Naive thymus-derived CD8-positive, alpha-beta T cell (primary cell): ENCODE data around the gene BAHCC1. TPM values are rescaled to one million over a fixed set of nuclear protein-coding genes. Genes with fewer than 3 reads are reported as not detected.

Source experiments
- ATAC-seq, 2 donors: fragments of 150-1000 bp; cut with Tn5 transposase in 1 of 2; sonication (Bioruptor Pico), chemical (Tn5 transposase) in 1 of 2; 1 replicate in 1 of 2; 2 replicates in 1 of 2; pipeline ENCODE4 v1.10.0; 2021; ENCODE audit warnings: mild to moderate bottlenecking in 2 of 2, moderate library complexity in 2 of 2
- POLR2A ChIA-PET: fragments of 350-600 bp; sonication (Branson Sonifier 250); formaldehyde crosslinking; loops from one replicate; lab custom pipeline; 2021; ENCODE audit warnings: antibody characterized with exemption; lab: Charles Lee
- DNase-seq, 10 donors: peaks; one replicate each; pipeline versions ENCODE4 v3.0.0 to v3.0.0-alpha.2; 2020 to 2022
- H3K27ac Mint-ChIP-seq, 10 donors: one replicate each; pipeline ENCODE4 v1.8.0; 2020 to 2022; ENCODE audit warnings: mild to moderate bottlenecking in 10 of 10, mixed read lengths in 10 of 10, moderate library complexity in 4 of 10, inconsistent platforms in 1 of 10
- H3K27me3 Mint-ChIP-seq, 5 donors: one replicate each; pipeline ENCODE4 v1.8.0; 2021 to 2022; ENCODE audit warnings: mixed read lengths in 5 of 5
- H3K36me3 Mint-ChIP-seq, 3 donors: one replicate each; pipeline ENCODE4 v1.8.0; 2020 to 2022; ENCODE audit warnings: mixed read lengths in 3 of 3, mild to moderate bottlenecking in 2 of 3, inconsistent platforms in 1 of 3
- H3K4me1 Mint-ChIP-seq, 4 donors: one replicate each; pipeline ENCODE4 v1.8.0; 2021 to 2022; ENCODE audit warnings: mixed read lengths in 4 of 4
- H3K4me3 Mint-ChIP-seq, 10 donors: one replicate each; pipeline ENCODE4 v1.8.0; 2020 to 2022; ENCODE audit warnings: mild to moderate bottlenecking in 10 of 10, mixed read lengths in 10 of 10, moderate library complexity in 6 of 10, inconsistent platforms in 1 of 10
- H3K9me3 Mint-ChIP-seq, 9 donors: one replicate each; pipeline ENCODE4 v1.8.0; 2020 to 2022; ENCODE audit warnings: mixed read lengths in 9 of 9, mild to moderate bottlenecking in 3 of 9, inconsistent platforms in 1 of 9, moderate library complexity in 1 of 9
- polyA plus RNA-seq, 3 donors: library from polyadenylated mRNA; unstranded; fragments of 300-500 nt; fragmentation: Illumina TruSeq; gene quantifications; one replicate each; pipeline ENCODE4 v1.2.3, GENCODE V29; 2021
- total RNA-seq, 8 experiments: library from RNA in 2 of 8; stranded (reverse) in 2 of 8; gene quantifications; one replicate each; pipeline ENCODE4 v1.2.3 and lab custom pipeline; 2021 to 2026

Gene BAHCC1
- total and polyA plus RNA-seq, 5 experiments from 2014 or later, result not detected

GRCh38 chr17:81453712-81454111 lies 58.5 kb downstream of the BAHCC1 start:
- Mint-ChIP-seq H3K9me3 (no peaks in the 10 kb centered on the region), H3K27ac (no peak overlapping the region), H3K27me3 (peaks cover 0 to 2% (median 0%) of the 10 kb centered on the region in 5 donors), H3K4me1 (peaks cover 7 to 18% (median 16%) of the 10 kb centered on the region in 4 donors), H3K4me3 (peak overlapping the region in 4 of 10 donors; percentile 27 to 41 (median 38)), H3K36me3 (no peaks in the 10 kb centered on the region)
- DNase-seq (peak in 7 of 10 donors; percentile 14 to 42 (median 25)), ATAC-seq (peak; percentile 65 to 86)
- POLR2A ChIA-PET, result interaction anchor here (0.5 kb wide), 1 partner anchor 157 kb away, joined by 3 read pairs; no protein-coding TSS in a partner anchor

GRCh38 chr17:81454473-81454872 lies 59.2 kb downstream of the BAHCC1 start:
- no peak overlapping the region for H3K27ac Mint-ChIP-seq
- H3K4me1 Mint-ChIP-seq, result peaks cover 7 to 18% (median 16%) of the 10 kb centered on the region in 4 donors
- no peaks in the 10 kb centered on the region for H3K9me3 Mint-ChIP-seq
- POLR2A ChIA-PET, result no interaction called here
- ATAC-seq (no peak), DNase-seq (no peak)
- no peaks in the 10 kb centered on the region for H3K36me3 Mint-ChIP-seq
- H3K27me3 Mint-ChIP-seq, result peaks cover 0 to 2% (median 0%) of the 10 kb centered on the region in 5 donors
- peak overlapping the region in 1 of 10 donors; percentile 38 for H3K4me3 Mint-ChIP-seq

- peaks cover 7 to 18% (median 16%) of the 10 kb centered on the region in 4 donors for H3K4me1 Mint-ChIP-seq
- peaks cover 0 to 2% (median 0%) of the 10 kb centered on the region in 5 donors for H3K27me3 Mint-ChIP-seq
- H3K27ac Mint-ChIP-seq, result no peak overlapping the region
- DNase-seq (no peak), ATAC-seq (no peak)
- POLR2A ChIA-PET, result no interaction called here
- H3K9me3 Mint-ChIP-seq, result no peaks in the 10 kb centered on the region
- no peak overlapping the region for H3K4me3 Mint-ChIP-seq
- no peaks in the 10 kb centered on the region for H3K36me3 Mint-ChIP-seq
Observed at GRCh38 chr17:81455387-81455786, 60.1 kb downstream of the BAHCC1 start.

- ATAC-seq (no peak), DNase-seq (no peak)
- no peaks in the 10 kb centered on the region for H3K36me3 Mint-ChIP-seq
- peaks cover 7 to 18% (median 16%) of the 10 kb centered on the region in 4 donors for H3K4me1 Mint-ChIP-seq
- no peaks in the 10 kb centered on the region for H3K9me3 Mint-ChIP-seq
- H3K4me3 Mint-ChIP-seq, result peak overlapping the region in 2 of 10 donors; percentile 14 to 28
- H3K27ac Mint-ChIP-seq, result no peak overlapping the region
- POLR2A ChIA-PET, result no interaction called here
- peaks cover 0 to 2% (median 0%) of the 10 kb centered on the region in 5 donors for H3K27me3 Mint-ChIP-seq
Observed at GRCh38 chr17:81456091-81456490, 60.8 kb downstream of the BAHCC1 start.

GRCh38 chr17:81456798-81457197 lies 61.5 kb downstream of the BAHCC1 start:
- Mint-ChIP-seq H3K36me3 (no peaks in the 10 kb centered on the region), H3K9me3 (no peaks in the 10 kb centered on the region), H3K4me3 (no peak overlapping the region), H3K27ac (peak overlapping the region in 2 of 10 donors; percentile 8 to 57), H3K27me3 (peaks cover 0 to 2% (median 0%) of the 10 kb centered on the region in 5 donors), H3K4me1 (peaks cover 7 to 18% (median 16%) of the 10 kb centered on the region in 4 donors)
- ATAC-seq (no peak), DNase-seq (no peak)
- POLR2A ChIA-PET, result no interaction called here

- POLR2A ChIA-PET, result no interaction called here
- H3K4me3 Mint-ChIP-seq, result no peak overlapping the region
- no peak for ATAC-seq
- no peak for DNase-seq
- no peaks in the 10 kb centered on the region for H3K36me3 Mint-ChIP-seq
- H3K27me3 Mint-ChIP-seq, result peaks cover 0 to 2% (median 0%) of the 10 kb centered on the region in 5 donors
- H3K9me3 Mint-ChIP-seq, result no peaks in the 10 kb centered on the region
- peak overlapping the region in 1 of 10 donors; percentile 57 for H3K27ac Mint-ChIP-seq
- H3K4me1 Mint-ChIP-seq, result peaks cover 7 to 18% (median 16%) of the 10 kb centered on the region in 4 donors
Observed at GRCh38 chr17:81457401-81457800, 62.1 kb downstream of the BAHCC1 start.

GRCh38 chr17:81457917-81458555 lies 62.8 kb downstream of the BAHCC1 start:
- peaks cover 7 to 17% (median 16%) of the 10 kb centered on the region in 4 donors for H3K4me1 Mint-ChIP-seq
- H3K9me3 Mint-ChIP-seq, result no peaks in the 10 kb centered on the region
- no peak overlapping the region for H3K4me3 Mint-ChIP-seq
- DNase-seq (no peak), ATAC-seq (no peak)
- peak overlapping the region in 1 of 10 donors; percentile 27 for H3K27ac Mint-ChIP-seq
- POLR2A ChIA-PET, result no interaction called here
- H3K36me3 Mint-ChIP-seq, result no peaks in the 10 kb centered on the region
- H3K27me3 Mint-ChIP-seq, result peaks cover 0 to 2% (median 0%) of the 10 kb centered on the region in 5 donors

- Mint-ChIP-seq H3K9me3 (no peaks in the 10 kb centered on the region), H3K4me1 (peaks cover 6 to 13% (median 11%) of the 10 kb centered on the region in 4 donors), H3K27me3 (no peaks in the 10 kb centered on the region), H3K4me3 (no peak overlapping the region), H3K36me3 (no peaks in the 10 kb centered on the region), H3K27ac (no peak overlapping the region)
- no peak for ATAC-seq
- POLR2A ChIA-PET, result no interaction called here
- no peak for DNase-seq
Observed at GRCh38 chr17:81458628-81459027, 63.4 kb downstream of the BAHCC1 start.

- POLR2A ChIA-PET, result no interaction called here
- Mint-ChIP-seq H3K27me3 (no peaks in the 10 kb centered on the region), H3K9me3 (no peaks in the 10 kb centered on the region), H3K4me1 (peaks cover 6 to 8% (median 6%) of the 10 kb centered on the region in 4 donors), H3K36me3 (no peaks in the 10 kb centered on the region), H3K27ac (no peak overlapping the region), H3K4me3 (no peak overlapping the region)
- DNase-seq, result no peak
- ATAC-seq, result no peak
Observed at GRCh38 chr17:81459224-81459623, 64.0 kb downstream of the BAHCC1 start.

GRCh38 chr17:81459864-81460263 lies 64.6 kb downstream of the BAHCC1 start:
- no peaks in the 10 kb centered on the region for H3K27me3 Mint-ChIP-seq
- ATAC-seq, result no peak
- no peak for DNase-seq
- no peak overlapping the region for H3K4me3 Mint-ChIP-seq
- POLR2A ChIA-PET, result interaction anchor here (0.6 kb wide), 1 partner anchor 100 kb away, joined by 4 read pairs; no protein-coding TSS in a partner anchor
- H3K27ac Mint-ChIP-seq, result no peak overlapping the region
- no peaks in the 10 kb centered on the region for H3K36me3 Mint-ChIP-seq
- peaks cover 5 to 6% (median 6%) of the 10 kb centered on the region in 4 donors for H3K4me1 Mint-ChIP-seq
- no peaks in the 10 kb centered on the region for H3K9me3 Mint-ChIP-seq

- no peaks in the 10 kb centered on the region for H3K9me3 Mint-ChIP-seq
- DNase-seq, result no peak
- no peaks in the 10 kb centered on the region for H3K36me3 Mint-ChIP-seq
- POLR2A ChIA-PET, result no interaction called here
- ATAC-seq, result no peak
- H3K4me1 Mint-ChIP-seq, result peaks cover 0 to 5% (median 2%) of the 10 kb centered on the region in 4 donors
- H3K27ac Mint-ChIP-seq, result no peak overlapping the region
- no peak overlapping the region for H3K4me3 Mint-ChIP-seq
- no peaks in the 10 kb centered on the region for H3K27me3 Mint-ChIP-seq
Observed at GRCh38 chr17:81460856-81461460, 65.7 kb downstream of the BAHCC1 start.

- Mint-ChIP-seq H3K9me3 (no peaks in the 10 kb centered on the region), H3K27me3 (no peaks in the 10 kb centered on the region), H3K4me3 (no peak overlapping the region), H3K27ac (no peak overlapping the region), H3K36me3 (no peaks in the 10 kb centered on the region), H3K4me1 (peaks cover 0 to 5% (median 2%) of the 10 kb centered on the region in 4 donors)
- no peak for DNase-seq
- POLR2A ChIA-PET, result no interaction called here
- no peak for ATAC-seq
Observed at GRCh38 chr17:81461607-81462500, 66.6 kb downstream of the BAHCC1 start.
